ENCODE results near the gene KCNG1. TPM values are rescaled to one million over a fixed set of nuclear protein-coding genes. Genes with fewer than 3 reads are reported as not detected.

KCNG1 gene
- total RNA-seq, 2 donors from 2014 or later, result 0.41 to 1.9 TPM

DNA sequence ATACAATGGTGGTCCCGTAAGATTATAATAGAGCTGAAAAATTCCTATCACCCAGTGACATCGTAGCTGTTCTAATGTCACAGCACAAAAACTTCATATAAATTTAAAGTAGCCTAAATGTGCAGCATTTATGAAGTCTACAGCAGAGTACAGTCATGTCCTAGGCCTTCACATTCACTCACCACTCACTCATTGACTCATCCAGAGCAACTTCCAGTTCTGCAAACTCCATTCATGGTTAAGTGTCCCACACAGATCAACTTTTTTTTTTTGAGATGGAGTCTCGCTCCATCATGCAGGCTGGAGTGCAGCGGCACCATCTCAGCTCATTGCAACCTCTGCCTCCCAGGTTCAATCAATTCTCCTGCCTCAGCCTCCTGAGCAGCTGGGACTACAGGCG lies 20.9 kb upstream of the KCNG1 start:
- TF ChIP-seq, protein P1, sequence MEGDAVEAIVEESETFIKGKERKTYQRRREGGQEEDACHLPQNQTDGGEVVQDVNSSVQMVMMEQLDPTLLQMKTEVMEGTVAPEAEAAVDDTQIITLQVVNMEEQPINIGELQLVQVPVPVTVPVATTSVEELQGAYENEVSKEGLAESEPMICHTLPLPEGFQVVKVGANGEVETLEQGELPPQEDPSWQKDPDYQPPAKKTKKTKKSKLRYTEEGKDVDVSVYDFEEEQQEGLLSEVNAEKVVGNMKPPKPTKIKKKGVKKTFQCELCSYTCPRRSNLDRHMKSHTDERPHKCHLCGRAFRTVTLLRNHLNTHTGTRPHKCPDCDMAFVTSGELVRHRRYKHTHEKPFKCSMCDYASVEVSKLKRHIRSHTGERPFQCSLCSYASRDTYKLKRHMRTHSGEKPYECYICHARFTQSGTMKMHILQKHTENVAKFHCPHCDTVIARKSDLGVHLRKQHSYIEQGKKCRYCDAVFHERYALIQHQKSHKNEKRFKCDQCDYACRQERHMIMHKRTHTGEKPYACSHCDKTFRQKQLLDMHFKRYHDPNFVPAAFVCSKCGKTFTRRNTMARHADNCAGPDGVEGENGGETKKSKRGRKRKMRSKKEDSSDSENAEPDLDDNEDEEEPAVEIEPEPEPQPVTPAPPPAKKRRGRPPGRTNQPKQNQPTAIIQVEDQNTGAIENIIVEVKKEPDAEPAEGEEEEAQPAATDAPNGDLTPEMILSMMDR (IDR thresholded peaks at IDR 0.05), result no peak
- Histone ChIP-seq H3K36me3 (no peaks in the 10 kb centered on the region), H3K9me3 (no peaks in the 10 kb centered on the region), H3K27me3 (replicated peaks; ENCODE audit: insufficient read depth) (no peaks in the 10 kb centered on the region), H3K4me1 (ENCODE audit: control insufficient read depth in 1 of 2, low read depth in 2 of 2) (no peaks in the 10 kb centered on the region), H3K27ac (no peak overlapping the region), H3K4me3 (no peak overlapping the region)
- DNase-seq (ENCODE audit: low spot score) (no peak), ATAC-seq (ENCODE audit: insufficient number of reproducible peaks, low FRiP score, low read depth) (no peak)

DNA sequence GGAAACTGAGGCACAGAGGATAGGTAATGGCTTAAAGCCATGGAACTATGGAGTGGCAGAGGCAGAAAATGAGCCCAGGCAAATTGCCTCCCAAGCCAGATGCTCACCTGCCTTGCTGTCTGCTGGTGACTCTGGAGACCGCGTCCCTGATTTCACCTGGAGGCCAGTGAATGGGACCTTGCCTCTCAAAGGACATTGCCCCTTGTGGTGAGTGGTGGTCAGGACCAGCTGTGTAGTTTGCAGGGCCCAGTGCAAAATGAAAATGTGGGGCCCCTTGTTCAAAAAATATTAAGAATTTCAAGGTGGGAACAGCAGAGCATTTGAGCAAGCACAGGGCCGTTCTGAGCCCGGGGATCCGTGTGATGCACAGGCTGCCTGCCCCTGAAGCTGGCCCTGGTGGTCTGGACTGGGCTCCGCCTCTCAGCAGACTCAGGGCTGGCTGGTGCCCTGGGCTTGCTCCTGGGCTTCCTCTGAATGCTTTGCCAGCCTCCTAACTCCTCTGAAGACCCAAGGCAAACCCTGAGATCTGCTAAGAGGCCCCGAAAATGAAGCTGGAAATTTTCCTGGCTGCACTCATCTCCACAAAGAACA lies 19.8 kb upstream of the KCNG1 start:
- no peak overlapping the region for H3K4me3 ChIP-seq
- H3K27me3 ChIP-seq (replicated peaks; ENCODE audit: insufficient read depth), result no peaks in the 10 kb centered on the region
- H3K36me3 ChIP-seq, result no peaks in the 10 kb centered on the region
- H3K9me3 ChIP-seq, result no peaks in the 10 kb centered on the region
- no peak overlapping the region for H3K27ac ChIP-seq
- TF ChIP-seq, protein P1 (IDR thresholded peaks at IDR 0.05), result no peak
- no peaks in the 10 kb centered on the region for H3K4me1 ChIP-seq (ENCODE audit: control insufficient read depth in 1 of 2, low read depth in 2 of 2)
- DNase-seq (ENCODE audit: low spot score) (no peak), ATAC-seq (ENCODE audit: insufficient number of reproducible peaks, low FRiP score, low read depth) (no peak)

DNA sequence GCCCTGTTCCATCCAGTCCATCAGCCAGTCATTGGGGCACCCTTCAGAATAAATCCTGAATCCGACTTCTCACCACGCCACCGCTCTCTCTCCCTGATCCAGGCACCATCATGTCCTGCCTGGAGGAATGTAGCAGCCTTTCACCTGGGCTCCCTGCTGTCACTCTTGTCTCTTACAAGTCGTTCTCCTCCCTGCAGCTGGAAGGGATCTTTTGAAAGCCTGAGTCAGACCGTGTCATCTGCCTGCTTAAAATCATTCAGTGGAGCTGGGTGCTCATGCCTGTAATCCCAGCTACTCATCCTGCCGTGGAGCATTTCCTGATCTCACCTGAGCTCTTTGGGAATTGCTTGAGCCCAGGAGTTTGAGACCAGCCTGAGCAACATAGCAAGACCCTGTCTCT lies 19.2 kb upstream of the KCNG1 start:
- no peaks in the 10 kb centered on the region for H3K9me3 ChIP-seq

DNA sequence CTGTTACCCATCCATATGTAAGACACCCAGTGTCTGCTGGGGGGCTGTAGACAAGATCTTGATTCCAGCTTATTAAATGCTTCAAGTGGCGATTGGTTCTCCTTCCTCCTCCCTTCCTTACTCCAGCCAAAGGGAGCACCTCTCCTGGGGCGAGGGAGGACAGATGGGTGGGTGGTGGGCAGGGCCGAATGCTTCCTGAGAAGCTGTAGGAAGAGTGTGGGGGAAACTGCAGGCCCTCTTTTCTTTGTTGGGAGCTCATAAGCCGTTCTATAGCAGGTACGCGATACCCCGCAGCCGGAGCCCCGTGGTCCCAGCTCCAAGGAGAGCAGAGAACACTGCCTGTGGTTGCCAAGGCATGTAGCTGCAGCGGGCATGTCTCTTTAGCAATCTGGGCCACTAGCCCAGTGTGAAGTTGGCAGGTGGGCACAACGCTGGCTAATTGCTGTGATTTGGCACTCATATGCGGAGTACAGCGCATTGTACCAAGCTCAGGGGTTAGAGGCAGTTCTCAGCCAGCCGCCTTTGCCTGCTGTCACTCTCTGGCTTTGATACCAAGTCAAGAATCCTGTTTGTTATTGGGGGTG lies 14.7 kb upstream of the KCNG1 start:
- no peaks in the 10 kb centered on the region for H3K9me3 ChIP-seq
- no peaks in the 10 kb centered on the region for H3K36me3 ChIP-seq
- no peak for DNase-seq (ENCODE audit: low spot score)
- H3K4me1 ChIP-seq (ENCODE audit: control insufficient read depth in 1 of 2, low read depth in 2 of 2), result no peaks in the 10 kb centered on the region
- no peaks in the 10 kb centered on the region for H3K27me3 ChIP-seq (replicated peaks; ENCODE audit: insufficient read depth)
- no peak overlapping the region for H3K27ac ChIP-seq
- ATAC-seq (ENCODE audit: insufficient number of reproducible peaks, low FRiP score, low read depth), result no peak
- no peak overlapping the region for H3K4me3 ChIP-seq
- TF ChIP-seq, protein P1 (IDR thresholded peaks at IDR 0.05), result no peak

More for the DNA sequence above, 19.2 kb upstream of the KCNG1 start:
- TF ChIP-seq, protein P1 (IDR thresholded peaks at IDR 0.05), result no peak
- Histone ChIP-seq H3K27me3 (replicated peaks; ENCODE audit: insufficient read depth) (no peaks in the 10 kb centered on the region), H3K4me1 (ENCODE audit: control insufficient read depth in 1 of 2, low read depth in 2 of 2) (no peaks in the 10 kb centered on the region), H3K27ac (no peak overlapping the region), H3K4me3 (no peak overlapping the region), H3K36me3 (no peaks in the 10 kb centered on the region)
- ATAC-seq (ENCODE audit: insufficient number of reproducible peaks, low FRiP score, low read depth) (no peak), DNase-seq (ENCODE audit: low spot score) (no peak)

DNA sequence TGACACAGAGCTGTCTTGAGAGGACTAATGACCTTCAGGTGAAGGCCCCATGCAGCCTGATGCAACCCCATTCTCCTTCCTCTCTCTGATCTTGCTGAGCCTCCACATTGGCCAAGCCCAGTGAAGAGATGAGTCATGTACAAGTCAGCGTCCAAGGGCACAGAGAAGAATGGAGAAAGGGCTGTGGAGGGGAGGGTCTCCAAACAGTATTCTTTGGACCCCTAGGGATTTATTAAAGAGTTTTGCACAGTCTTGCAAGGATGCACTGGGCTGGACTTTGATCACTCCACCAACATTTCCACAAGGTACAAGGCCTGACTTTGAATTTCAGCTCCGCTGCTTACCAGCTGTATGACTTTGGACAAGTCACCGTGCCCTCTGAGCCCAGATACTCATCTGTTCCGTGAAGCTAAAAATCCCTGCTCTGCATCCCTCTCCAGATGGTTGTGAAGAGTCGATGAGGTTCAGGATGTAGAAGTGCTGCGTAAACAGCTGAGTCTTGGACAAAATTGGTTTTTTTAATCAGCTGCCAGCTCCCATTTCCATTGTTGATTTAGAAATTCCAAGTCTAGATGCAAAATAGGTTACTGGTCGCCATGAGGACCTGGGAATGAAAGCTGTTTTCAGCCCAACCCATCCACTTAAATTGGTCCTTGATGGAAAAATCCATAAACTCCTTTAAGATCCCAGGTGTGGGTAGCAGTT lies 14.1 kb upstream of the KCNG1 start:
- no peak overlapping the region for H3K27ac ChIP-seq
- TF ChIP-seq, protein P1 (IDR thresholded peaks at IDR 0.05), result no peak
- no peaks in the 10 kb centered on the region for H3K27me3 ChIP-seq (replicated peaks; ENCODE audit: insufficient read depth)
- DNase-seq (ENCODE audit: low spot score) (no peak), ATAC-seq (ENCODE audit: insufficient number of reproducible peaks, low FRiP score, low read depth) (no peak)
- no peaks in the 10 kb centered on the region for H3K36me3 ChIP-seq
- no peaks in the 10 kb centered on the region for H3K9me3 ChIP-seq
- H3K4me1 ChIP-seq (ENCODE audit: control insufficient read depth in 1 of 2, low read depth in 2 of 2), result no peaks in the 10 kb centered on the region
- H3K4me3 ChIP-seq, result no peak overlapping the region
